SHP77 treated with DMSO at 0.1 percent for 48 hours (cell line): Measurements from ENCODE around the gene COG3.

Experiments used
- DNase-seq: peaks from one replicate; lab custom pipeline; 2025; lab: John Stamatoyannopoulos, UW

Gene COG3

GRCh38 chr13:45545686-45546409 lies 81.1 kb downstream of the COG3 start:
- no peak for DNase-seq

GRCh38 chr13:45546410-45546765 lies 81.6 kb downstream of the COG3 start:
- DNase-seq, result no peak

- no peak for DNase-seq
Measured at GRCh38 chr13:45548281-45548680, 83.5 kb downstream of the COG3 start.

- DNase-seq, result no peak
Measured at GRCh38 chr13:45554604-45555109, 89.9 kb downstream of the COG3 start.

GRCh38 chr13:45564133-45564776 lies 99.5 kb downstream of the COG3 start:
- DNase-seq, result peak; percentile 18

- DNase-seq, result no peak
Measured at GRCh38 chr13:45565331-45565730, 100.6 kb downstream of the COG3 start.

GRCh38 chr13:45575146-45575829 lies 110.5 kb downstream of the COG3 start:
- DNase-seq, result no peak

- no peak for DNase-seq
Measured at GRCh38 chr13:45575830-45576180, 111.1 kb downstream of the COG3 start.

- no peak for DNase-seq
Measured at GRCh38 chr13:45576466-45576865, 111.7 kb downstream of the COG3 start.

GRCh38 chr13:45582408-45583076 lies 117.8 kb downstream of the COG3 start:
- DNase-seq, result no peak

GRCh38 chr13:45584816-45585215 lies 120.1 kb downstream of the COG3 start:
- no peak for DNase-seq
